Ovary (tissue), 3 donors: ENCODE measurements around the gene ZNF296.

ENCODE experiments used
- CTCF ChIP-seq, 3 donors: fragments of 450-650 bp in 2 of 3; fragments of 200-600 bp in 1 of 3; IDR thresholded peaks; one replicate each; pipeline versions ENCODE4 v1.5.1 to v1.8.0; 2016 to 2022; ENCODE audit warnings: antibody characterized with exemption in 3 of 3, mild to moderate bottlenecking in 1 of 3
- POLR2A ChIP-seq: fragments of 450-650 bp; IDR thresholded peaks from one replicate; pipeline ENCODE4 v1.6.1; 2017; ENCODE audit warnings: antibody characterized with exemption, mild to moderate bottlenecking, moderate library complexity
- donor health status: DM: no; HTN: no; CAD: no.

- TF ChIP-seq CTCF (IDR thresholded peaks at IDR 0.05) (no peak), POLR2A (no peak)
Measured at GRCh38 chr19:45045671-45046353, 30.5 kb downstream of the ZNF296 start.
